K562 (cell line): ENCODE data around the gene FKBP8. TPM values are rescaled to one million over a fixed set of nuclear protein-coding genes. Genes with fewer than 3 reads are reported as not detected.

ENCODE experiments used
- CC2D1A ChIP-seq: fragments of 450-650 bp; IDR thresholded peaks from 2 replicates; pipeline ENCODE4 v1.6.1; 2017; ENCODE audit warnings: mild to moderate bottlenecking
- FUS ChIP-seq: fragments of 200-400 bp; formaldehyde crosslinking; optimal IDR thresholded peaks from 2 replicates; pipeline ENCODE3; 2017; ENCODE audit warnings: low read depth, low read length
- ILK ChIP-seq: fragments of 450-650 bp; IDR thresholded peaks from 2 replicates; pipeline ENCODE4 v1.6.1; 2016; ENCODE audit warnings: missing genetic modification characterization, low read depth, mild to moderate bottlenecking, missing compliant biosample characterization, moderate library complexity, borderline replicate concordance
- MED1 ChIP-seq: sonication (generic); formaldehyde crosslinking; IDR thresholded peaks from 2 replicates; pipeline ENCODE4 v1.8.1; 2023; ENCODE audit warnings: missing genetic modification reagents, borderline replicate concordance
- MYC ChIP-seq, 2 experiments: fragments of 250-450 bp in 1 of 2; sonication (Bioruptor Pico) in 1 of 2; IDR thresholded peaks; 2 replicates each; pipeline versions ENCODE4 v1.5.1 to v1.6.1; 2012 to 2021; ENCODE audit warnings: low read depth in 2 of 2, borderline replicate concordance in 1 of 2, improper control_type of control experiment in 1 of 2, low read length in 1 of 2, mild to moderate bottlenecking in 1 of 2, moderate library complexity in 1 of 2
- NFIC ChIP-seq: fragments of 450-650 bp; IDR thresholded peaks from 2 replicates; pipeline ENCODE4 v1.6.1; 2017; ENCODE audit warnings: mild to moderate bottlenecking, inconsistent platforms
- NR3C1 ChIP-seq: sonication (generic); formaldehyde crosslinking; IDR thresholded peaks from 2 replicates; pipeline ENCODE4 v1.8.1; 2022; ENCODE audit warnings: missing genetic modification reagents
- RBM14 ChIP-seq: fragments of 200-400 bp; formaldehyde crosslinking; IDR thresholded peaks from 2 replicates; pipeline ENCODE4 v1.6.1; 2018; ENCODE audit warnings: low read depth, mild to moderate bottlenecking, low read length, moderate library complexity, borderline replicate concordance; ENCODE audit not compliant: insufficient read depth
- RBM39 ChIP-seq: fragments of 200-400 bp; formaldehyde crosslinking; optimal IDR thresholded peaks from 2 replicates; pipeline ENCODE3; 2018; ENCODE audit warnings: low read depth, low read length
- SIX5 ChIP-seq, 2 experiments: IDR thresholded peaks; 2 replicates each; pipeline ENCODE4 v1.6.1; 2011; ENCODE audit warnings: low read length in 2 of 2, borderline replicate concordance in 1 of 2, low read depth in 1 of 2, mild to moderate bottlenecking in 1 of 2, moderate library complexity in 1 of 2; ENCODE audit not compliant: insufficient read depth in 1 of 2
- TEAD1 ChIP-seq, 2 experiments: fragments of 450-650 bp in 1 of 2; sonication (generic) in 1 of 2; formaldehyde crosslinking; IDR thresholded peaks; 2 replicates each; pipeline versions ENCODE4 v1.4.0 to v1.8.0; 2020 to 2022; ENCODE audit warnings: mild to moderate bottlenecking in 2 of 2, missing genetic modification reagents in 1 of 2
- XRCC3 ChIP-seq: fragments of 450-650 bp; IDR thresholded peaks from 2 replicates; pipeline ENCODE4 v1.6.1; 2017; ENCODE audit warnings: mild to moderate bottlenecking, moderate library complexity
- YBX1 ChIP-seq: fragments of 450-650 bp; IDR thresholded peaks from 2 replicates; pipeline ENCODE4 v1.7.1; 2016; ENCODE audit warnings: mild to moderate bottlenecking
- ZKSCAN8 ChIP-seq: fragments of 200-800 bp; sonication (Bioruptor generic); IDR thresholded peaks from 2 replicates; pipeline ENCODE4 v1.6.1; 2016; ENCODE audit warnings: missing genetic modification characterization, missing compliant biosample characterization
- ZNF121 ChIP-seq: sonication (generic); formaldehyde crosslinking; conservative IDR thresholded peaks from 2 replicates; pipeline ENCODE4 v1.8.0; 2022; ENCODE audit warnings: missing genetic modification reagents
- polyA plus RNA-seq, 8 experiments: library from polyadenylated mRNA; depleted of rRNA in 4 of 8; stranded (reverse) in 5 of 8; unstranded in 3 of 8; fragments of >200 nt; fragmentation: Nextera tagmentation in 2 of 8; fragmentation: Illumina TruSeq in 1 of 8; extraction: Ambion mirVana in 2 of 8; extraction: Trizol in 1 of 8; gene quantifications; 2 replicates each; pipeline versions ENCODE4 v1.2.1 to v1.2.3, GENCODE V29; 2011 to 2014; ENCODE audit warnings: inconsistent platforms in 1 of 8, missing spikeins in 1 of 8
- total RNA-seq, 7 experiments: library from RNA; depleted of rRNA in 6 of 7; stranded (reverse); fragments of >200 nt in 6 of 7; fragmentation: Illumina TruSeq in 2 of 7; extraction: Trizol in 2 of 7; gene quantifications; 2 replicates each; pipeline versions ENCODE4 v1.2.1 to v1.2.3, GENCODE V29; 2011 to 2021; ENCODE audit warnings: low replicate concordance in 1 of 7
- TF ChIP-seq, protein P1 (sequence below): fragments of 450-650 bp; IDR thresholded peaks from 2 replicates; pipeline ENCODE4 v1.6.1; 2018; ENCODE audit not compliant: partially characterized antibody
- TF ChIP-seq, protein P2 (sequence below): fragments of 200-800 bp; sonication (Bioruptor generic); IDR thresholded peaks from 2 replicates; pipeline ENCODE4 v1.6.1; 2016; ENCODE audit warnings: missing genetic modification characterization, missing compliant biosample characterization
- TF ChIP-seq, protein P3 (sequence below): sonication (generic); formaldehyde crosslinking; IDR thresholded peaks from 2 replicates; pipeline ENCODE4 v1.5.0; 2020; ENCODE audit warnings: missing genetic modification reagents

The FKBP8 gene
- total and polyA plus RNA-seq, 9 of the 15 experiments (the other 6 are each of a cell fraction or from before 2014, with no cell fraction given): 0.46 to 236 (median 104) TPM

DNA sequence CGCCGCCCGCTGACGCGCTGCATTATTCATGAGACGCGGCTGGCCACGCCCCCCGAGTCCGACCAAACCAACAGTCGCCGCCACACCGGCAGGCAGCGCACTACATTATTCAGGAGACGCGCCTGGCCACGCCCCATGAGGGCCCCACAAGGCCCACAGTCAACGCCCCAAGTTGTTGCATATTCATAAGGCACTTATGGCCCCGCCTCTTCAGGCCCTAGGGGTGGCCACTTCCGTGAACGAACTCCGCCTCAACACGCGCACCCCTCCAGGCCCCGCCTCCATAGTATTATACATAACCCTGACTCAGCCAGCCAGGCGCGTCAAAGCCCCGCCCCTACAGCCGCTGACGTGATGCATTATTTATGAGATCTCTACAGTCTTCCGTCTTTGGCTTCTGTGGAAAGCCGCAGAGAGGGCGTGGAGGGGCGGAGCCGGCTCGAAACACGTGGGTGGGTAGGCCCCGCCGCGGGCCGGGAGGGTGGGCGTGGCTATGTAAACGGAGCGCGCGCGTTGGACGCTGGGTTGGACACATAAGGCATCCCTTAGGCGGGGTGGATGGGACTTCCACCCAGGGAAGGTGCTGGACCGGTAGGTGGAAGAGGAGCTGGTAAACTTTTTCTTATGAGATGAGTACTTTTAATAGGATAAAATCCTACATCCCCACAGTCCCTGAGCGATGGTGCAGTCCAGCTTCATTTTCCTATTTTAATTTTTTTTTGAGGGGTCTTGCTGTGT lies 21.1 kb downstream of the FKBP8 start (continued):
- TF ChIP-seq, protein P1, sequence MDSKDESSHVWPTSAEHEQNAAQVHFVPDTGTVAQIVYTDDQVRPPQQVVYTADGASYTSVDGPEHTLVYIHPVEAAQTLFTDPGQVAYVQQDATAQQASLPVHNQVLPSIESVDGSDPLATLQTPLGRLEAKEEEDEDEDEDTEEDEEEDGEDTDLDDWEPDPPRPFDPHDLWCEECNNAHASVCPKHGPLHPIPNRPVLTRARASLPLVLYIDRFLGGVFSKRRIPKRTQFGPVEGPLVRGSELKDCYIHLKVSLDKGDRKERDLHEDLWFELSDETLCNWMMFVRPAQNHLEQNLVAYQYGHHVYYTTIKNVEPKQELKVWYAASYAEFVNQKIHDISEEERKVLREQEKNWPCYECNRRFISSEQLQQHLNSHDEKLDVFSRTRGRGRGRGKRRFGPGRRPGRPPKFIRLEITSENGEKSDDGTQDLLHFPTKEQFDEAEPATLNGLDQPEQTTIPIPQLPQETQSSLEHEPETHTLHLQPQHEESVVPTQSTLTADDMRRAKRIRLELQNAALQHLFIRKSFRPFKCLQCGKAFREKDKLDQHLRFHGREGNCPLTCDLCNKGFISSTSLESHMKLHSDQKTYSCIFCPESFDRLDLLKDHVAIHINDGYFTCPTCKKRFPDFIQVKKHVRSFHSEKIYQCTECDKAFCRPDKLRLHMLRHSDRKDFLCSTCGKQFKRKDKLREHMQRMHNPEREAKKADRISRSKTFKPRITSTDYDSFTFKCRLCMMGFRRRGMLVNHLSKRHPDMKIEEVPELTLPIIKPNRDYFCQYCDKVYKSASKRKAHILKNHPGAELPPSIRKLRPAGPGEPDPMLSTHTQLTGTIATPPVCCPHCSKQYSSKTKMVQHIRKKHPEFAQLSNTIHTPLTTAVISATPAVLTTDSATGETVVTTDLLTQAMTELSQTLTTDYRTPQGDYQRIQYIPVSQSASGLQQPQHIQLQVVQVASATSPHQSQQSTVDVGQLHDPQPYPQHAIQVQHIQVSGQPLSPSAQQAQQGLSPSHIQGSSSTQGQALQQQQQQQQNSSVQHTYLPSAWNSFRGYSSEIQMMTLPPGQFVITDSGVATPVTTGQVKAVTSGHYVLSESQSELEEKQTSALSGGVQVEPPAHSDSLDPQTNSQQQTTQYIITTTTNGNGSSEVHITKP: peak; percentile 98
- TF ChIP-seq CC2D1A: no peak
- no peak for TF ChIP-seq ZKSCAN8 (CRISPR knock-in tag)
- TF ChIP-seq SIX5 (IDR thresholded peaks at IDR 0.05; ENCODE audit: borderline replicate concordance in 1 of 2, insufficient read depth in 1 of 2, low read depth in 1 of 2, low read length in 2 of 2): no peak
- TF ChIP-seq NR3C1 (CRISPR knock-in tag): no peak
- no peak for TF ChIP-seq RBM14
- no peak for TF ChIP-seq FUS
- TF ChIP-seq RBM39: no peak
- TF ChIP-seq XRCC3: no peak
- TF ChIP-seq ILK (tag): no peak
- no peak for TF ChIP-seq YBX1
- TF ChIP-seq, protein P2, sequence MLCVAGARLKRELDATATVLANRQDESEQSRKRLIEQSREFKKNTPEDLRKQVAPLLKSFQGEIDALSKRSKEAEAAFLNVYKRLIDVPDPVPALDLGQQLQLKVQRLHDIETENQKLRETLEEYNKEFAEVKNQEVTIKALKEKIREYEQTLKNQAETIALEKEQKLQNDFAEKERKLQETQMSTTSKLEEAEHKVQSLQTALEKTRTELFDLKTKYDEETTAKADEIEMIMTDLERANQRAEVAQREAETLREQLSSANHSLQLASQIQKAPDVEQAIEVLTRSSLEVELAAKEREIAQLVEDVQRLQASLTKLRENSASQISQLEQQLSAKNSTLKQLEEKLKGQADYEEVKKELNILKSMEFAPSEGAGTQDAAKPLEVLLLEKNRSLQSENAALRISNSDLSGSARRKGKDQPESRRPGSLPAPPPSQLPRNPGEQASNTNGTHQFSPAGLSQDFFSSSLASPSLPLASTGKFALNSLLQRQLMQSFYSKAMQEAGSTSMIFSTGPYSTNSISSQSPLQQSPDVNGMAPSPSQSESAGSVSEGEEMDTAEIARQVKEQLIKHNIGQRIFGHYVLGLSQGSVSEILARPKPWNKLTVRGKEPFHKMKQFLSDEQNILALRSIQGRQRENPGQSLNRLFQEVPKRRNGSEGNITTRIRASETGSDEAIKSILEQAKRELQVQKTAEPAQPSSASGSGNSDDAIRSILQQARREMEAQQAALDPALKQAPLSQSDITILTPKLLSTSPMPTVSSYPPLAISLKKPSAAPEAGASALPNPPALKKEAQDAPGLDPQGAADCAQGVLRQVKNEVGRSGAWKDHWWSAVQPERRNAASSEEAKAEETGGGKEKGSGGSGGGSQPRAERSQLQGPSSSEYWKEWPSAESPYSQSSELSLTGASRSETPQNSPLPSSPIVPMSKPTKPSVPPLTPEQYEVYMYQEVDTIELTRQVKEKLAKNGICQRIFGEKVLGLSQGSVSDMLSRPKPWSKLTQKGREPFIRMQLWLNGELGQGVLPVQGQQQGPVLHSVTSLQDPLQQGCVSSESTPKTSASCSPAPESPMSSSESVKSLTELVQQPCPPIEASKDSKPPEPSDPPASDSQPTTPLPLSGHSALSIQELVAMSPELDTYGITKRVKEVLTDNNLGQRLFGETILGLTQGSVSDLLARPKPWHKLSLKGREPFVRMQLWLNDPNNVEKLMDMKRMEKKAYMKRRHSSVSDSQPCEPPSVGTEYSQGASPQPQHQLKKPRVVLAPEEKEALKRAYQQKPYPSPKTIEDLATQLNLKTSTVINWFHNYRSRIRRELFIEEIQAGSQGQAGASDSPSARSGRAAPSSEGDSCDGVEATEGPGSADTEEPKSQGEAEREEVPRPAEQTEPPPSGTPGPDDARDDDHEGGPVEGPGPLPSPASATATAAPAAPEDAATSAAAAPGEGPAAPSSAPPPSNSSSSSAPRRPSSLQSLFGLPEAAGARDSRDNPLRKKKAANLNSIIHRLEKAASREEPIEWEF: no peak
- TF ChIP-seq NFIC: no peak
- TF ChIP-seq, protein P3, sequence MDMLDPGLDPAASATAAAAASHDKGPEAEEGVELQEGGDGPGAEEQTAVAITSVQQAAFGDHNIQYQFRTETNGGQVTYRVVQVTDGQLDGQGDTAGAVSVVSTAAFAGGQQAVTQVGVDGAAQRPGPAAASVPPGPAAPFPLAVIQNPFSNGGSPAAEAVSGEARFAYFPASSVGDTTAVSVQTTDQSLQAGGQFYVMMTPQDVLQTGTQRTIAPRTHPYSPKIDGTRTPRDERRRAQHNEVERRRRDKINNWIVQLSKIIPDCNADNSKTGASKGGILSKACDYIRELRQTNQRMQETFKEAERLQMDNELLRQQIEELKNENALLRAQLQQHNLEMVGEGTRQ (CRISPR knock-in tag): peak; percentile 76
- no peak for TF ChIP-seq ZNF121 (CRISPR knock-in tag)
- peak; percentile 79 for TF ChIP-seq MYC (IDR thresholded peaks at IDR 0.05; ENCODE audit: low read depth, low read length)
- no peak for TF ChIP-seq MYC (CRISPR knock-in tag; IDR thresholded peaks at IDR 0.05; ENCODE audit: borderline replicate concordance, low read depth)
- TF ChIP-seq TEAD1 (CRISPR knock-in tag; IDR thresholded peaks at IDR 0.05): no peak; a peak in 1 of 4 replicates
- no peak for TF ChIP-seq MED1 (CRISPR knock-in tag)
